CD14-positive monocyte (primary cell): ENCODE results near the gene FAM174B. TPM values are rescaled to one million over a fixed set of nuclear protein-coding genes. Genes with fewer than 3 reads are reported as not detected.
A peak's percentile ranks its signal among the peaks of the same experiment; 100 is the strongest.

Experiments used
- DNase-seq, 3 donors: peaks; one replicate each; pipeline ENCODE4 v3.0.0-alpha.2; 2011 to 2022
- H2AFZ ChIP-seq: 2 replicates; pipeline ENCODE4 v1.6.0; 2012; ENCODE audit warnings: mild to moderate bottlenecking, low read depth, low read length, inconsistent platforms; ENCODE audit not compliant: insufficient read depth, poor library complexity, severe bottlenecking
- H3K27ac ChIP-seq, 2 donors: 1 replicate in 1 of 2; 2 replicates in 1 of 2; pipeline ENCODE4 v1.5.1; 2012 to 2013; ENCODE audit warnings: low read length in 2 of 2, control low read depth in 1 of 2, inconsistent platforms in 1 of 2, low read depth in 1 of 2, mild to moderate bottlenecking in 1 of 2
- H3K27me3 ChIP-seq, 2 donors: one replicate each; pipeline versions ENCODE4 v1.6.0 to v1.6.1; 2011 to 2013; ENCODE audit warnings: low read length in 2 of 2; ENCODE audit not compliant: control insufficient read depth in 2 of 2, insufficient read depth in 2 of 2
- H3K36me3 ChIP-seq, 2 donors: replicated peaks in 1 of 2; 1 replicate in 1 of 2; 2 replicates in 1 of 2; pipeline versions ENCODE4 v1.5.1 to v1.6.1; 2012 to 2013; ENCODE audit warnings: low read length in 2 of 2, control low read depth in 1 of 2, inconsistent platforms in 1 of 2, mild to moderate bottlenecking in 1 of 2; ENCODE audit not compliant: insufficient read depth in 2 of 2, control insufficient read depth in 1 of 2
- H3K4me1 ChIP-seq, 2 donors: 1 replicate in 1 of 2; 2 replicates in 1 of 2; pipeline versions ENCODE4 v1.5.1 to v1.6.1; 2012 to 2013; ENCODE audit warnings: low read length in 2 of 2, control low read depth in 1 of 2, inconsistent platforms in 1 of 2, mild to moderate bottlenecking in 1 of 2, moderate library complexity in 1 of 2; ENCODE audit not compliant: insufficient read depth in 2 of 2, control insufficient read depth in 1 of 2
- H3K4me2 ChIP-seq: replicated peaks from 2 replicates; pipeline ENCODE3; 2012; ENCODE audit warnings: low read length, moderate library complexity, mild to moderate bottlenecking; ENCODE audit not compliant: poor library complexity, severe bottlenecking; ENCODE audit errors: extremely low read depth
- H3K4me3 ChIP-seq, 3 experiments: fragments of 200-600 bp in 1 of 3; sonication (generic) in 1 of 3; replicated peaks in 1 of 3; 1 replicate in 2 of 3; 2 replicates in 1 of 3; pipeline ENCODE4 v1.5.1; 2011 to 2013; ENCODE audit warnings: low read length in 3 of 3, mild to moderate bottlenecking in 3 of 3, control low read depth in 2 of 3, low read depth in 2 of 3, inconsistent platforms in 1 of 3, moderate library complexity in 1 of 3
- H3K79me2 ChIP-seq: 2 replicates; pipeline ENCODE4 v1.6.0; 2012; ENCODE audit warnings: mild to moderate bottlenecking, control low read depth, inconsistent platforms, low read length, moderate library complexity; ENCODE audit not compliant: insufficient read depth
- H3K9ac ChIP-seq: 2 replicates; pipeline ENCODE4 v1.6.0; 2017; ENCODE audit warnings: low read length, mild to moderate bottlenecking; ENCODE audit not compliant: insufficient read depth, poor library complexity, severe bottlenecking
- H3K9me3 ChIP-seq, 2 donors: replicated peaks in 1 of 2; 1 replicate in 1 of 2; 2 replicates in 1 of 2; pipeline versions ENCODE4 v1.5.1 to v1.6.1; 2012 to 2013; ENCODE audit warnings: low read length in 2 of 2, control low read depth in 1 of 2; ENCODE audit not compliant: control insufficient read depth in 1 of 2, insufficient read depth in 1 of 2
- H4K20me1 ChIP-seq: 2 replicates; pipeline ENCODE4 v1.6.0; 2012; ENCODE audit warnings: mild to moderate bottlenecking, low read length, control low read depth, moderate library complexity; ENCODE audit not compliant: insufficient read depth
- H3K27ac Mint-ChIP-seq, 7 donors: one replicate each; pipeline ENCODE4 v1.8.0; 2020; ENCODE audit warnings: mild to moderate bottlenecking in 7 of 7, mixed read lengths in 7 of 7, moderate library complexity in 6 of 7, inconsistent platforms in 2 of 7
- H3K27me3 Mint-ChIP-seq, 3 donors: one replicate each; pipeline ENCODE4 v1.8.0; 2021 to 2022; ENCODE audit warnings: low read depth in 3 of 3, mild to moderate bottlenecking in 3 of 3, mixed read lengths in 3 of 3, moderate library complexity in 3 of 3, inconsistent platforms in 1 of 3
- H3K36me3 Mint-ChIP-seq, 2 donors: one replicate each; pipeline ENCODE4 v1.8.0; 2020; ENCODE audit warnings: mixed read lengths in 2 of 2, inconsistent platforms in 1 of 2, mild to moderate bottlenecking in 1 of 2
- H3K4me1 Mint-ChIP-seq: one replicate; pipeline ENCODE4 v1.8.0; 2020; ENCODE audit warnings: mild to moderate bottlenecking, mixed read lengths
- H3K4me3 Mint-ChIP-seq, 2 donors: one replicate each; pipeline ENCODE4 v1.8.0; 2020; ENCODE audit warnings: mild to moderate bottlenecking in 2 of 2, mixed read lengths in 2 of 2, moderate library complexity in 1 of 2
- H3K9me3 Mint-ChIP-seq, 7 donors: one replicate each; pipeline ENCODE4 v1.8.0; 2020 to 2022; ENCODE audit warnings: mixed read lengths in 7 of 7, mild to moderate bottlenecking in 6 of 7, moderate library complexity in 6 of 7, inconsistent platforms in 2 of 7
- CTCF ChIP-seq: fragments of 200-600 bp; IDR thresholded peaks from one replicate; pipeline ENCODE4 v1.8.0; 2022; ENCODE audit warnings: antibody characterized with exemption, mild to moderate bottlenecking
- WGBS: methylation state at CpG from one replicate; pipeline ENCODE4 v1.1.5; 2013; ENCODE audit warnings: missing lambda C conversion rate; ENCODE audit not compliant: insufficient coverage; 5-methylcytosine and 5-hydroxymethylcytosine counted together
- intact Hi-C, 2 donors: fragments of 100-400 bp; cut with micrococcal nuclease; formaldehyde crosslinking; loops; one replicate each; pipeline versions ENCODE4 v1.15.0 to v1.15.1; 2023
- polyA plus RNA-seq, 3 donors: library from polyadenylated mRNA; depleted of rRNA in 1 of 3; unstranded in 2 of 3; stranded (reverse) in 1 of 3; fragments of 300-500 nt in 2 of 3; fragments of >200 nt in 1 of 3; fragmentation: Illumina TruSeq in 2 of 3; gene quantifications; 1 replicate in 2 of 3; 2 replicates in 1 of 3; pipeline ENCODE4 v1.2.3, GENCODE V29; 2012 to 2021

Gene FAM174B
- polyA plus RNA-seq, 3 donors: 2.2 to 4.7 (median 3.2) TPM

GRCh38 chr15:92670621-92671020, 15.0 kb upstream of the FAM174B start:
- TF ChIP-seq CTCF: no peak
- Mint-ChIP-seq H3K9me3 (peaks cover 0 to 2% (median 0%) of the 10 kb centered on the region in 7 donors), H3K36me3 (no peaks in the 10 kb centered on the region), H3K4me3 (no peak overlapping the region), H3K27ac (peak overlapping the region in 1 of 7 donors; percentile 0), H3K27me3 (peaks cover 0 to 13% (median 2%) of the 10 kb centered on the region in 3 donors), H3K4me1 (peaks cover 2% of the 10 kb centered on the region)
- intact Hi-C loops: no loop called here
- no peak overlapping the region for H3K4me3 ChIP-seq
- 86% methylated on average over 2 of the region's 2 CpGs for WGBS
- no peaks in the 10 kb centered on the region for H3K79me2 ChIP-seq
- H3K9ac ChIP-seq: no peak overlapping the region
- no peaks in the 10 kb centered on the region for H4K20me1 ChIP-seq
- no peaks in the 10 kb centered on the region for H3K4me1 ChIP-seq
- no peak overlapping the region for H3K4me2 ChIP-seq
- no peak overlapping the region for H3K27ac ChIP-seq
- no peak for DNase-seq
- H2AFZ ChIP-seq: no peak overlapping the region
- H3K9me3 ChIP-seq: no peaks in the 10 kb centered on the region
- no peaks in the 10 kb centered on the region for H3K27me3 ChIP-seq
- H3K36me3 ChIP-seq: no peaks in the 10 kb centered on the region

- H3K9ac ChIP-seq: no peak overlapping the region
- no peaks in the 10 kb centered on the region for H3K79me2 ChIP-seq
- no peaks in the 10 kb centered on the region for H3K9me3 ChIP-seq
- H3K9me3 Mint-ChIP-seq: peaks cover 0 to 2% (median 0%) of the 10 kb centered on the region in 7 donors
- intact Hi-C loops: no loop called here
- no peak overlapping the region for H3K4me3 Mint-ChIP-seq
- no peaks in the 10 kb centered on the region for H4K20me1 ChIP-seq
- no peak for TF ChIP-seq CTCF
- 90% methylated on average over 2 of the region's 2 CpGs for WGBS
- no peak overlapping the region for H3K27ac ChIP-seq
- no peak overlapping the region for H3K4me2 ChIP-seq
- peaks cover 0 to 17% (median 0%) of the 10 kb centered on the region in 3 donors for H3K27me3 Mint-ChIP-seq
- no peak overlapping the region for H3K4me3 ChIP-seq
- H2AFZ ChIP-seq: no peak overlapping the region
- peaks cover 2% of the 10 kb centered on the region for H3K4me1 Mint-ChIP-seq
- no peaks in the 10 kb centered on the region for H3K4me1 ChIP-seq
- DNase-seq: no peak
- H3K36me3 Mint-ChIP-seq: no peaks in the 10 kb centered on the region
- no peaks in the 10 kb centered on the region for H3K27me3 ChIP-seq
- no peak overlapping the region for H3K27ac Mint-ChIP-seq
- H3K36me3 ChIP-seq: no peaks in the 10 kb centered on the region
These were observed 13.9 kb upstream of the FAM174B start for GRCh38 chr15:92669432-92669831.
